GM23338 (cell line): Measurements from ENCODE around the gene MYO5B. TPM values are rescaled to one million over a fixed set of nuclear protein-coding genes. Genes with fewer than 3 reads are reported as not detected.

Source experiments
- ATAC-seq: fragments of 200-7000 bp; cut with Tn5 transposase; 3 replicates; pipeline ENCODE4 v1.9.1; 2020
- DNase-seq: peaks from one replicate; pipeline ENCODE4 v3.0.0-alpha.2; 2015; ENCODE audit warnings: low spot score
- H2AFZ ChIP-seq: fragments of 200-600 bp; sonication (generic); 2 replicates; pipeline ENCODE4 v1.8.0; 2016; ENCODE audit warnings: antibody characterized with exemption, mild to moderate bottlenecking, moderate library complexity
- H3F3A ChIP-seq: fragments of 200-600 bp; sonication (generic); replicated peaks from 2 replicates; pipeline ENCODE4 v1.8.0; 2017; ENCODE audit warnings: antibody characterized with exemption, mixed run types, low read depth
- H3K27ac ChIP-seq: fragments of 200-600 bp; sonication (generic); 2 replicates; pipeline ENCODE4 v1.6.1; 2016; ENCODE audit warnings: low read depth
- H3K27me3 ChIP-seq: fragments of 200-600 bp; sonication (generic); 2 replicates; pipeline ENCODE4 v1.8.0; 2016; ENCODE audit warnings: mild to moderate bottlenecking, mixed run types, moderate library complexity; ENCODE audit not compliant: insufficient read depth
- H3K36me3 ChIP-seq: fragments of 200-600 bp; sonication (generic); 2 replicates; pipeline ENCODE4 v1.8.0; 2016; ENCODE audit warnings: mild to moderate bottlenecking; ENCODE audit not compliant: insufficient read depth
- H3K4me1 ChIP-seq: fragments of 200-600 bp; sonication (generic); 2 replicates; pipeline ENCODE4 v1.8.0; 2016; ENCODE audit warnings: mild to moderate bottlenecking, moderate library complexity; ENCODE audit not compliant: insufficient read depth
- H3K4me2 ChIP-seq: fragments of 200-600 bp; sonication (generic); 2 replicates; pipeline ENCODE4 v1.7.1; 2017; ENCODE audit warnings: mixed run types
- H3K4me3 ChIP-seq: fragments of 200-600 bp; sonication (generic); 2 replicates; pipeline ENCODE4 v1.6.1; 2016; ENCODE audit warnings: mixed run types
- H3K79me2 ChIP-seq: fragments of 200-600 bp; sonication (generic); replicated peaks from 2 replicates; pipeline ENCODE4 v1.8.0; 2017; ENCODE audit warnings: mild to moderate bottlenecking; ENCODE audit not compliant: insufficient read depth
- H3K9me2 ChIP-seq: fragments of 200-600 bp; sonication (generic); 2 replicates; pipeline ENCODE4 v1.8.0; 2017; ENCODE audit not compliant: insufficient read depth
- H4K20me1 ChIP-seq: fragments of 200-600 bp; sonication (generic); replicated peaks from 2 replicates; pipeline ENCODE4 v1.8.0; 2017; ENCODE audit warnings: mild to moderate bottlenecking; ENCODE audit not compliant: insufficient read depth
- H3K27ac Mint-ChIP-seq: 2 replicates; pipeline ENCODE4 v1.8.0; 2020; ENCODE audit warnings: inconsistent platforms, mild to moderate bottlenecking, moderate library complexity, mixed read lengths
- H3K27me3 Mint-ChIP-seq: 3 replicates; pipeline ENCODE4 v1.8.0; 2022; ENCODE audit warnings: low read depth, mild to moderate bottlenecking, moderate library complexity, mixed read lengths, inconsistent platforms; ENCODE audit not compliant: insufficient read depth, poor library complexity
- H3K36me3 Mint-ChIP-seq: 3 replicates; pipeline ENCODE4 v1.8.0; 2021; ENCODE audit warnings: low read depth, mild to moderate bottlenecking, inconsistent platforms, moderate library complexity, mixed read lengths
- H3K4me1 Mint-ChIP-seq: 3 replicates; pipeline ENCODE4 v1.8.0; 2020; ENCODE audit warnings: mild to moderate bottlenecking, inconsistent platforms, mixed read lengths
- H3K4me3 Mint-ChIP-seq: 3 replicates; pipeline ENCODE4 v1.8.0; 2021; ENCODE audit warnings: moderate library complexity, mild to moderate bottlenecking, inconsistent platforms, mixed read lengths
- H3K9me3 Mint-ChIP-seq: 3 replicates; pipeline ENCODE4 v1.8.0; 2020; ENCODE audit warnings: moderate library complexity, mild to moderate bottlenecking, inconsistent platforms, mixed read lengths
- EZH2 ChIP-seq: fragments of 200-600 bp; sonication (generic); IDR thresholded peaks from one replicate; pipeline ENCODE4 v1.8.0; 2017; ENCODE audit warnings: antibody characterized with exemption, mild to moderate bottlenecking, low read depth; ENCODE audit not compliant: unreplicated experiment
- POLR2AphosphoS5 ChIP-seq: IDR thresholded peaks from 2 replicates; pipeline ENCODE4 v1.6.1; 2016; ENCODE audit warnings: antibody characterized with exemption, low read depth
- STAT1 ChIP-seq: IDR thresholded peaks from one replicate; pipeline ENCODE4 v1.6.1; 2016; ENCODE audit warnings: antibody characterized with exemption; ENCODE audit not compliant: unreplicated experiment
- ZNF462 ChIP-seq: fragments of 250-450 bp; sonication (Bioruptor Pico); IDR thresholded peaks from 2 replicates; pipeline ENCODE4 v1.5.0; 2020; ENCODE audit warnings: mild to moderate bottlenecking, moderate library complexity
- polyA plus RNA-seq: library from polyadenylated mRNA; unstranded; fragments of >200 nt; fragmentation: Nextera tagmentation; extraction: Ambion mirVana; gene quantifications from 2 replicates; pipeline ENCODE4 v1.2.1, GENCODE V29; 2016
- total RNA-seq: library from RNA; depleted of rRNA; stranded (reverse); fragments of >200 nt; shearing (Covaris generic); gene quantifications from 2 replicates; pipeline ENCODE4 v1.2.3, GENCODE V29; 2014

Gene MYO5B
- total and polyA plus RNA-seq, 2 experiments from 2014 or later = 3.2 to 19.1 TPM

- no peak for DNase-seq
- H3K27me3 ChIP-seq = no peaks in the 10 kb centered on the region
- no peaks in the 10 kb centered on the region for H3K79me2 ChIP-seq
- no peaks in the 10 kb centered on the region for H3K36me3 ChIP-seq
- no peak overlapping the region for H3K4me3 ChIP-seq
- Mint-ChIP-seq H3K4me3 (no peak overlapping the region), H3K4me1 (peaks cover 4% of the 10 kb centered on the region; the same call in 2 of the 3 replicates), H3K27ac (no peak overlapping the region), H3K9me3 (no peaks in the 10 kb centered on the region), H3K27me3 (peaks cover 2% of the 10 kb centered on the region), H3K36me3 (no peaks in the 10 kb centered on the region)
- ATAC-seq = no peak
- H3F3A ChIP-seq = no peaks in the 10 kb centered on the region
- H4K20me1 ChIP-seq = no peaks in the 10 kb centered on the region
- H3K4me1 ChIP-seq = no peaks in the 10 kb centered on the region
- no peak overlapping the region for H3K27ac ChIP-seq
- TF ChIP-seq ZNF462 = no peak
- TF ChIP-seq POLR2AphosphoS5 = no peak
- no peak for TF ChIP-seq STAT1
- H3K4me2 ChIP-seq = no peak overlapping the region
- H2AFZ ChIP-seq = no peak overlapping the region
- H3K9me2 ChIP-seq = no peaks in the 10 kb centered on the region; the same call in 1 of the 2 replicates
Measured at GRCh38 chr18:50080932-50081560, 113.9 kb downstream of the MYO5B start.

GRCh38 chr18:50080316-50080715, 114.6 kb downstream of the MYO5B start:
- no peaks in the 10 kb centered on the region; the same call in 1 of the 2 replicates for H3K9me2 ChIP-seq
- no peaks in the 10 kb centered on the region for H3K36me3 ChIP-seq
- no peaks in the 10 kb centered on the region for H3F3A ChIP-seq
- ATAC-seq (no peak), DNase-seq (no peak)
- H3K4me1 ChIP-seq = no peaks in the 10 kb centered on the region
- no peak overlapping the region for H3K27ac ChIP-seq
- H3K27me3 ChIP-seq = no peaks in the 10 kb centered on the region
- Mint-ChIP-seq H3K27ac (no peak overlapping the region), H3K36me3 (no peaks in the 10 kb centered on the region), H3K27me3 (peaks cover 2% of the 10 kb centered on the region), H3K4me3 (no peak overlapping the region), H3K4me1 (peaks cover 5% of the 10 kb centered on the region), H3K9me3 (no peaks in the 10 kb centered on the region)
- TF ChIP-seq EZH2 = no peak
- no peaks in the 10 kb centered on the region for H3K79me2 ChIP-seq
- no peak overlapping the region for H2AFZ ChIP-seq
- no peak overlapping the region for H3K4me3 ChIP-seq
- H4K20me1 ChIP-seq = no peaks in the 10 kb centered on the region
- H3K4me2 ChIP-seq = no peak overlapping the region
